H1 (cell line): ENCODE data around the gene KSR2. TPM values are rescaled to one million over a fixed set of nuclear protein-coding genes. Genes with fewer than 3 reads are reported as not detected.

Experiments used
- CTCF ChIA-PET: fragments of 300-600 bp; sonication (Branson Sonifier 250); formaldehyde crosslinking; loops from one replicate; lab custom pipeline; 2021; ENCODE audit not compliant: partially characterized antibody; lab: Charles Lee
- POLR2A ChIA-PET: fragments of 300-600 bp; sonication (Branson Sonifier 250); formaldehyde crosslinking; loops from one replicate; lab custom pipeline; 2021; ENCODE audit warnings: inconsistent platforms; ENCODE audit not compliant: partially characterized antibody; lab: Charles Lee
- DNase-seq, 2 experiments: peaks; one replicate each; pipeline versions ENCODE4 v3.0.0 to v3.0.0-alpha.2; 2010 to 2022; ENCODE audit warnings: low spot score in 2 of 2, low read depth in 1 of 2, mixed read lengths in 1 of 2
- FAIRE-seq: peaks from 2 replicates; lab custom pipeline; 2011; peaks lifted over from hg19 to GRCh38; lab: Jason Lieb, UNC
- H2AFZ ChIP-seq: 2 replicates; pipeline ENCODE4 v1.8.1; 2012; ENCODE audit warnings: low read length, inconsistent platforms
- H2AK5ac ChIP-seq: 2 replicates; pipeline ENCODE4 v1.6.1; 2013; ENCODE audit warnings: low read depth, low read length
- H2BK120ac ChIP-seq: replicated peaks from 2 replicates; pipeline ENCODE3; 2013; ENCODE audit warnings: low read depth, low read length, inconsistent platforms
- H2BK12ac ChIP-seq: 2 replicates; pipeline ENCODE4 v1.6.1; 2013; ENCODE audit warnings: low read depth, low read length
- H2BK15ac ChIP-seq: 2 replicates; pipeline ENCODE4 v1.6.1; 2013; ENCODE audit warnings: low read length
- H2BK20ac ChIP-seq: 2 replicates; pipeline ENCODE4 v1.6.1; 2013; ENCODE audit warnings: low read length
- H2BK5ac ChIP-seq: 2 replicates; pipeline ENCODE4 v1.6.1; 2013; ENCODE audit warnings: low read depth, low read length
- H3K14ac ChIP-seq: 2 replicates; pipeline ENCODE4 v1.6.1; 2013; ENCODE audit warnings: inconsistent platforms; ENCODE audit not compliant: insufficient read length
- H3K18ac ChIP-seq: 2 replicates; pipeline ENCODE4 v1.6.1; 2013; ENCODE audit warnings: low read length; ENCODE audit errors: extremely low read depth
- H3K23ac ChIP-seq: 2 replicates; pipeline ENCODE4 v1.6.1; 2013; ENCODE audit warnings: inconsistent platforms; ENCODE audit not compliant: insufficient read length
- H3K23me2 ChIP-seq: 2 replicates; pipeline ENCODE4 v1.6.1; 2013; ENCODE audit warnings: low read depth, low read length
- H3K27ac ChIP-seq: 2 replicates; pipeline ENCODE4 v1.6.1; 2011; ENCODE audit warnings: low read depth, low read length, inconsistent platforms
- H3K27me3 ChIP-seq, 4 experiments: replicated peaks in 1 of 4; 1 replicate in 1 of 4; 2 replicates in 3 of 4; pipeline versions ENCODE4 v1.6.1 to v1.8.1; 2011 to 2013; ENCODE audit warnings: low read length in 3 of 4, mild to moderate bottlenecking in 3 of 4, inconsistent platforms in 2 of 4, mixed read lengths in 2 of 4, moderate library complexity in 1 of 4; ENCODE audit not compliant: control insufficient read depth in 3 of 4, insufficient read depth in 3 of 4; ENCODE audit errors: extremely low read depth in 1 of 4
- H3K36me3 ChIP-seq, 4 experiments: 2 replicates each; pipeline versions ENCODE4 v1.6.1 to v1.8.1; 2011 to 2013; ENCODE audit warnings: mild to moderate bottlenecking in 4 of 4, low read length in 3 of 4, moderate library complexity in 2 of 4, control low read depth in 1 of 4, inconsistent platforms in 1 of 4; ENCODE audit not compliant: insufficient read depth in 4 of 4, control insufficient read depth in 2 of 4
- H3K4ac ChIP-seq: replicated peaks from 2 replicates; pipeline ENCODE3; 2013; ENCODE audit warnings: low read length, low read depth, mixed read lengths, inconsistent platforms; ENCODE audit not compliant: insufficient read length
- H3K4me1 ChIP-seq, 4 experiments: replicated peaks in 1 of 4; 1 replicate in 1 of 4; 2 replicates in 3 of 4; pipeline versions ENCODE4 v1.6.1 to v1.8.1; 2011 to 2013; ENCODE audit warnings: low read length in 3 of 4, inconsistent platforms in 2 of 4, mixed read lengths in 1 of 4; ENCODE audit not compliant: insufficient read depth in 4 of 4, control insufficient read depth in 3 of 4
- H3K4me2 ChIP-seq, 2 experiments: 2 replicates each; pipeline versions ENCODE4 v1.6.1 to v1.8.1; 2011 to 2013; ENCODE audit warnings: low read depth in 2 of 2, low read length in 2 of 2, control low read depth in 1 of 2, inconsistent platforms in 1 of 2, mild to moderate bottlenecking in 1 of 2; ENCODE audit not compliant: insufficient read depth in 1 of 2
- H3K4me3 ChIP-seq, 4 experiments: fragments of 200-600, 300-600 bp in 1 of 4; sonication (generic), shearing (Covaris generic), sonication (Bioruptor Twin) in 1 of 4; 2 replicates each; pipeline versions ENCODE4 v1.5.1 to v1.8.1; 2011 to 2016; ENCODE audit warnings: low read length in 4 of 4, low read depth in 3 of 4, control low read depth in 2 of 4, inconsistent platforms in 2 of 4, mild to moderate bottlenecking in 2 of 4, mixed read lengths in 1 of 4, moderate library complexity in 1 of 4; ENCODE audit not compliant: insufficient read depth in 2 of 4; ENCODE audit errors: extremely low read depth in 1 of 4
- H3K56ac ChIP-seq: replicated peaks from 2 replicates; pipeline ENCODE3; 2013; ENCODE audit warnings: low read depth, mild to moderate bottlenecking, mixed read lengths, low read length, inconsistent platforms; ENCODE audit not compliant: insufficient read length
- H3K79me1 ChIP-seq: 2 replicates; pipeline ENCODE4 v1.6.1; 2013; ENCODE audit warnings: low read depth, low read length, control low read depth
- H3K79me2 ChIP-seq, 2 experiments: 2 replicates each; pipeline versions ENCODE4 v1.6.1 to v1.8.1; 2012 to 2013; ENCODE audit warnings: low read length in 2 of 2, mild to moderate bottlenecking in 2 of 2, inconsistent platforms in 1 of 2; ENCODE audit not compliant: insufficient read depth in 2 of 2, control insufficient read depth in 1 of 2
- H3K9ac ChIP-seq, 4 experiments: replicated peaks in 1 of 4; 1 replicate in 1 of 4; 2 replicates in 3 of 4; pipeline versions ENCODE4 v1.6.1 to v1.8.1; 2011 to 2013; ENCODE audit warnings: low read depth in 3 of 4, low read length in 3 of 4, control low read depth in 2 of 4, mild to moderate bottlenecking in 2 of 4, moderate library complexity in 2 of 4, inconsistent platforms in 1 of 4; ENCODE audit errors: extremely low read depth in 1 of 4
- H3K9me3 ChIP-seq, 2 experiments: 2 replicates each; pipeline versions ENCODE4 v1.6.1 to v1.8.1; 2012 to 2013; ENCODE audit warnings: mild to moderate bottlenecking in 2 of 2, moderate library complexity in 2 of 2, control low read depth in 1 of 2, inconsistent platforms in 1 of 2, low read depth in 1 of 2, low read length in 1 of 2, mixed read lengths in 1 of 2; ENCODE audit not compliant: insufficient read depth in 2 of 2
- H4K20me1 ChIP-seq, 2 experiments: replicated peaks in 1 of 2; 2 replicates each; pipeline versions ENCODE3 to v1.8.1; 2011 to 2013; ENCODE audit warnings: inconsistent platforms in 2 of 2, low read length in 2 of 2, mild to moderate bottlenecking in 1 of 2; ENCODE audit not compliant: insufficient read depth in 2 of 2, control insufficient read depth in 1 of 2
- H4K5ac ChIP-seq: 2 replicates; pipeline ENCODE4 v1.6.1; 2013; ENCODE audit warnings: low read length, low read depth, mixed read lengths, inconsistent platforms; ENCODE audit not compliant: insufficient read length
- H4K8ac ChIP-seq: 2 replicates; pipeline ENCODE4 v1.8.0; 2013; ENCODE audit warnings: mild to moderate bottlenecking, moderate library complexity, low read length, inconsistent platforms; ENCODE audit not compliant: insufficient read depth; ENCODE audit errors: extremely low read depth
- H4K91ac ChIP-seq: replicated peaks from 2 replicates; pipeline ENCODE3; 2013; ENCODE audit warnings: low read length, mixed read lengths, inconsistent platforms; ENCODE audit not compliant: insufficient read length
- BCL11A ChIP-seq, 2 experiments: IDR thresholded peaks; one replicate each; pipeline ENCODE4 v1.6.1; 2011; ENCODE audit warnings: low read depth in 2 of 2, low read length in 2 of 2, mild to moderate bottlenecking in 2 of 2
- KDM1A ChIP-seq: fragments of 200-600, 300-600 bp; sonication (generic); IDR thresholded peaks from 2 replicates; pipeline ENCODE4 v1.7.1; 2016; ENCODE audit warnings: mild to moderate bottlenecking, low read length, borderline replicate concordance
- NANOG ChIP-seq: IDR thresholded peaks from 2 replicates; pipeline ENCODE4 v1.6.1; 2011; ENCODE audit warnings: low read length, low read depth, mild to moderate bottlenecking, inconsistent platforms; ENCODE audit not compliant: insufficient read depth, poor library complexity, severe bottlenecking
- SUZ12 ChIP-seq: fragments of 200-600 bp; sonication (generic); IDR thresholded peaks from 2 replicates; pipeline ENCODE4 v1.6.1; 2012; ENCODE audit warnings: mild to moderate bottlenecking, inconsistent platforms, low read length, moderate library complexity, mixed read lengths
- WGBS, 2 experiments: shearing (Covaris generic) in 1 of 2; methylation state at CpG; one replicate each; pipeline versions ENCODE4 v1.1.6 to v1.1.7; 2013 to 2015; ENCODE audit warnings: low lambda C conversion rate in 2 of 2, mixed read lengths in 2 of 2, inconsistent platforms in 1 of 2, low coverage in 1 of 2, missing lambda C conversion rate in 1 of 2; ENCODE audit not compliant: insufficient replicate concordance in 2 of 2, insufficient coverage in 1 of 2, insufficient read length in 1 of 2; ENCODE audit errors: extremely low coverage in 1 of 2, missing lambda C conversion rate in 1 of 2; 5-methylcytosine and 5-hydroxymethylcytosine counted together
- polyA plus RNA-seq, 7 experiments: library from polyadenylated mRNA; depleted of rRNA in 3 of 7; stranded (reverse) in 5 of 7; unstranded in 2 of 7; fragments of >200 nt in 5 of 7; fragments of 200-250 nt in 2 of 7; gene quantifications; 1 replicate in 5 of 7; 2 replicates in 1 of 7; 4 replicates in 1 of 7; pipeline versions ENCODE4 v1.2.1 to v1.2.3, GENCODE V29; 2011 to 2013; ENCODE audit warnings: missing spikeins in 2 of 7, mixed read lengths in 2 of 7
- total RNA-seq: library from RNA; stranded (reverse); fragmentation: NEBNext Ultra II Directional; extraction: Animal tissue kit (Norgen Biotek cat#: 25700); gene quantifications from 2 replicates; pipeline ENCODE4 v1.2.1, GENCODE V29; 2021

KSR2 gene
- total and polyA plus RNA-seq, 2 of the 8 experiments (the other 6 are each of a cell fraction or from before 2014, with no cell fraction given), result 0.74 to 2.2 TPM

DNA sequence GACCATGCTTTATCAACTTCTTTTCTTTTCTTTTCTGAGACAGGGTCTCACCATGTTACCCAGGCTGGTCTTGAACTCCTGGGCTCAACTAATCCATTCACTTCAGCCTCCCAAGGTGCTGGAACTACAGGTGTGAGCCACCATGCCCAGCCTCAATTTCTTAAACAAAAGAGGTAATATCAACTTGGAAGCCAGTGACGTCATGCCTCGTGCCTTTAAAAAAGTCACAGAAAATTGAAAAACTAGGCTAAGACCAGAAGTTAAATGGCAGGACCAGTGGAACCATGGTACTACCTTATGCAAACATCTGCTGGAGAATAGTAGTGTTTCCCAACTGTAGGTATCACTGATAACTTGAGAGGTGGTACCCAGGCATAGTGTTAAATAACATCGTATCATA is 103.3 kb downstream of the KSR2 start:
- Histone ChIP-seq H3K79me1 (no peaks in the 10 kb centered on the region), H3K18ac (no peak overlapping the region), H3K4me1 (no peaks in the 10 kb centered on the region), H3K4ac (no peak overlapping the region), H3K27me3 (no peaks in the 10 kb centered on the region), H2AK5ac (no peak overlapping the region), H4K5ac (no peak overlapping the region), H3K27ac (no peak overlapping the region), H3K23me2 (no peaks in the 10 kb centered on the region), H2BK5ac (no peak overlapping the region), H4K91ac (no peak overlapping the region), H3K23ac (no peak overlapping the region), H4K8ac (no peak overlapping the region), H3K9ac (no peak overlapping the region), H4K20me1 (no peaks in the 10 kb centered on the region), H2BK12ac (no peak overlapping the region), H3K56ac (no peak overlapping the region), H2BK20ac (no peak overlapping the region), H2AFZ (no peak overlapping the region), H3K79me2 (no peaks in the 10 kb centered on the region), H3K14ac (no peak overlapping the region), H3K4me2 (no peak overlapping the region), H2BK15ac (no peak overlapping the region), H3K36me3 (no peaks in the 10 kb centered on the region), H3K4me3 (no peak overlapping the region), H3K9me3 (no peaks in the 10 kb centered on the region), H2BK120ac (no peak overlapping the region)
- WGBS, 2 experiments, result 94% methylated on average over 3 of the region's 3 CpGs; no CpG with 5 or more reads in 1 of the 2 experiments
- ChIA-PET CTCF (no interaction called here), POLR2A (no interaction called here)
- no peak for TF ChIP-seq SUZ12
- TF ChIP-seq KDM1A, result no peak
- TF ChIP-seq BCL11A (IDR thresholded peaks at IDR 0.05; ENCODE audit: low read depth in 2 of 2, low read length in 2 of 2), result no peak
- no peak for TF ChIP-seq NANOG
- DNase-seq (no peak), FAIRE-seq (no peak)
